Measurements from ENCODE around the gene SFT2D3.

Gene SFT2D3

DNA sequence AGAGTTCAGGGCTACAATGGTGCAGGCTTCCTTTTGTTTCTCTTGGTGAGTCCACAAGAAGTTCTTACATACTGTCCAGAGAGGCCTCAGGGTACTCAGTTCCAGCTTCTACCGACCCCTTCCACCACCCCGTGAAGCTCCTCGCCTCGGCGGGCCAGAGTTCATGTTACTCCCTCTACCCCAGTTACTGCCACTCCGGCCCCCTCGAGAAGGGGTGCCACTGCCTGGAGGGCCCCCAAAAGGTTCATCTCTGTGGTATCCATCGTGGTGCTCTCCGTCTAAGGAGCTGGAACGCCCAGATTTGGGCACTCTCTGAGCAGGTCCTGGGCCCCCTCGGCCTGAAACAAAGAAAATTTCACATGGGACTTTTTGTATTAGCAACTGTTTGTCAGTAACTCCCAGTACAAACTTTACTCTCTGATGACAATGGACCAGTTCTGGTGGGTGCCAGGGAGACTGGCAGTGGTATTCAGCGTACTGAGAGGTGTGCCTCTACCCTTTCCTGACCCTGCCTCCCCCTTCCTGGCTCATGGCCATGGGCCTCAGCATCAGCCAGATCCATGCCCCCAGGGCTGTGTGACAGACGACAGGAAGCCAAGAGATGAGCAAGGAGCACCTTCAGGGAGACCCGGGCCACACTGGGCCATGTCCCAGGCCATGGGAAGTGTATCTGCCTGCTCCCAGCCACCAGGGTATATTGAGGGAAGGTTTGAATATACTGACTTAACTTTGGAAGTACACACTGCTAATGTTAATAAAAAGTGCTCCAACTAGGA is 5.1 kb downstream of the SFT2D3 start:
- no peak for DNase-seq (ENCODE audit: low read depth in 2 of 3, low spot score in 2 of 3)

DNA sequence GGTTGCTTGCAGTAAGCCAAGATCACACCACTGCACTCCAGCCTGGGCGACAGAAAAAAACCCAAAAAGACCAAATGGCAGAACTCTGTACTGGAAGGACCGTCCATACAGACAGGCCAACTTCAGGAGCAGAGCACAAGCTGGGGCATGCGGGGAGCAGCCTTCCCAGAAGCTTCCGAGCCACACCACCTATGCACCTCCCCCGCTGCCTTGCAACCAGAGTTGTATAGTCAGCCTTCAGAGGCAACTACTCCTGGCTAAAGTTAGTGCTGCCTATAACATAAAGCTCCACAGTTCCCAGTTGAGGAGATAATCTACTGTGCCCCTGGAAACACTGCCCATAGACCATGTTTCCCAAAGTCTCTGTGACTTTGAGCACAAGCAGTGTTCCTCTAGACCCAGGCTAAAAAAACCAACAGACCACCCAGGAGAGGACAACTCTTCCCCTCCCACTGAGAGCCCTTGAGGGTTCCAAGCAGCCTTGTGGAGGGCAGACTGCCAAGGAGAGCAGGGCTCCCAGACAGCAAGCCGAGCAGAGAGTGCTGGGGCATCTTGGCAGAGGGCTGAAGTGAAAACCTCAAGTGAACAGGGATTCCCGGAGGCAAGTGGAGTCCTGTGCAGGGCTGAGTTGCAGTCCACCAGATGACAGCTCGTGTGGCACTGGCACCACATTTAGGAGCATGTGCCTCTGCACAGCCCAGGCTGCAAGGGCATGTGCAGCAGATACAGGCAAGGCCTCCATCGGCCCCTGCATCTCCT is 6.8 kb downstream of the SFT2D3 start:
- DNase-seq (ENCODE audit: low read depth in 2 of 3, low spot score in 2 of 3), result no peak

DNA sequence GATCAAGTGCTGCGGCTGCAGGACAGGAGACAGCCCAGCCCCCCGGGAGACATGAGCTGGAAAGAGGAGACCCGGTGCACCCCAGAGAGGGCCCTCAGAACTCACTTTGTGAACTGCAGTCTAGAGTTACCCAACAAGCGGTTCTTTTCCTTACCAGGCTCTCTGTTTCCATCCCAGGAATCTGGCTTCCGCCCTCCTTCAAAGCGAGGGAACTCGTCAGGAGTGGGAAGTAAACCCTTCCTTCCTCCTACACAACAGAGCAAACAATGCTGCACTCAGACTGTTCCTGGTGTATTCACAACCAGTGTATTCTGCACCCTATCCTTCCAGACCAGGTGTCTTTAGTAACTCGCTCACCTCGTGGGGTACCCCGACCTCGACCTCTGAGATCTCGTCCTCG is 8.0 kb downstream of the SFT2D3 start:
- no peak for DNase-seq (ENCODE audit: low read depth in 2 of 3, low spot score in 2 of 3)

DNA sequence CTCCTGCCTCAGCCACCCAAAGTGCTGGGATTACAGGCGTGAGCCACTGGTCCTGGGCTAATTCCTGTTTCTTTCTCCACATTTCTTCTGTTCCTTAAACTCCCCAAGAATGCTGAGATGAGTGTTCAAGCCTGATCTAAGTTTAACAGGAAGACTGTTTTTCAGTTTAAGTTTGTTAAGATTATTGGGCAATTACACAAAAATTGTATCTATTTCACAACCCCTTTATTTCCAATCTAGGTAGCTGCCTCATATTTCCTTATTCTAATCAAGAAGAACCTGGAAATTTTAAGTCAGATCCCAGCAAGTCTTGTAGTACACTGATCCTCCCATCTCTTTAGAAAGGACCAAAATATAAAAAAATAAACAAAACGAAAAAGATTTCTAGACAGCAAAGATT is 11.7 kb downstream of the SFT2D3 start:
- DNase-seq (ENCODE audit: low read depth in 2 of 3, low spot score in 2 of 3), result no peak

DNA sequence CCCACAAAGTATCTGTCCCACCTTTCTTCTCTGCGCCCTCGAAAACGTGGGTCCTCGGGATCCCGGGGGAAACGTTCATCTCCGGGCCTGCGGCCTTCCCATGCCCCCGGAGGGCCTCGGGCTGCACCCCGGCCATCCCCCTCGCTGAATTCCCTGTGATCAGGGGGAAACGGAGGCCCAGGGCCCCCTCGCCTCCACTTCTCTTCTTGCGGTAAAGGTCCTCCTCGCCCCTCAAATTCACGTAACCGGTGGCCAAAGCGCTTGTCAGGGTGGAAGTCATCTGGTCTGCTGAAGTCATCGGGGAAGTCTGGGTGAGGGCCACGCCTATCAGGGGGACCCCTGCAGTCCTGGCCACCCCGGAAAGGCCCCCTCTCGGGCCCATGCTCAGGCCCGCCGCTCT is 12.3 kb downstream of the SFT2D3 start:
- no peak for DNase-seq (ENCODE audit: low read depth in 2 of 3, low spot score in 2 of 3)

DNA sequence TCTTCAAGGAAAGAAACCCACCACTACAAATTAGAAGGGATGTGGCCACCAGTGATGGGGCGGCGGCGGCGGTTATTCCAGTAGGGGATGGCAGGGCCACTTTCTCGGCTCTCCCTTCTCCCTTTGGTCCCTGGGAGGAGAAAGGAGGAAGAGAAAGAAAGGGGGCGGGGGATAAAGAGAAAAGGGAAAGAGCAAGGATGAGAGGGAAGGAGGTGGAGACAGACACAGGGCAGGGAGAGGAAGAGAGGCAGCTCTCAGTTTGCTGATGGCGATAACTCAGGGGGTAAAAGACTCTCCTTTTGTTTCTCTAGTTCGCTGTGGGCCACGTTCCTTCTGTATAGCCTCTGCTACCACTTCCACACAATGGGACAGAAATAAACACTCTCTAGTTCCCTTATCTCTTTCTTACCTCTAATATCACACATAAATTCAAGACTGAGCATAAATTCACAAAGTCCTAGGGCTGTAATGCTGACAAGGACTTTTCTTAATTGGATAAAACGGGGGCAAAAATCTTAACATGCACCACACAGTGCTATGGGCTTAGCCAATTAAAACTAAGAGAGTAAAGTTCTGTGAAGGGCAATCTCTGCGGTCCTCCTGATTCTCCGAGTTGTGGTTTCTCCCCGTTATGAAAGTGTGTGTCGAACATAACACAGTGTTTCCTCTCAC is 14.6 kb downstream of the SFT2D3 start:
- DNase-seq (ENCODE audit: low read depth in 2 of 3, low spot score in 2 of 3), result no peak

DNA sequence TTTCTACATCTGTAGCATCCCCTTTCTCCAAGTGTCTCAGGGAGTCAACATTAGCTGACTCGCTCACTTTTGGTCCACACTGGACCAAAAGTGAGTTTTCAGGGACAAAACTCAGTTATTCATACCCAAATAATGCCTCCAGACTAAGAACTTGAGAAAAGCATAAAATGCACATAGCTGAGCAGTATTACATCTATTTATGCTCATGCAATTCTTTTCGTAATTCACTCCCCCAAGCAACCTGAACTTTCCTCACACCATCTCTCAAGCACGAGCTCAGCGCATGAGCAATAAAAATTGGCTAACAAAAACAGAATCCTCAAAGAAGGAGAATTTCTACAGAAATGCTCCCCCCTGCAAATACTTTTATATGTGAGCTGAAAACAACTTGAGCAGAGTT is 17.0 kb downstream of the SFT2D3 start:
- DNase-seq (ENCODE audit: low read depth in 2 of 3, low spot score in 2 of 3), result no peak

DNA sequence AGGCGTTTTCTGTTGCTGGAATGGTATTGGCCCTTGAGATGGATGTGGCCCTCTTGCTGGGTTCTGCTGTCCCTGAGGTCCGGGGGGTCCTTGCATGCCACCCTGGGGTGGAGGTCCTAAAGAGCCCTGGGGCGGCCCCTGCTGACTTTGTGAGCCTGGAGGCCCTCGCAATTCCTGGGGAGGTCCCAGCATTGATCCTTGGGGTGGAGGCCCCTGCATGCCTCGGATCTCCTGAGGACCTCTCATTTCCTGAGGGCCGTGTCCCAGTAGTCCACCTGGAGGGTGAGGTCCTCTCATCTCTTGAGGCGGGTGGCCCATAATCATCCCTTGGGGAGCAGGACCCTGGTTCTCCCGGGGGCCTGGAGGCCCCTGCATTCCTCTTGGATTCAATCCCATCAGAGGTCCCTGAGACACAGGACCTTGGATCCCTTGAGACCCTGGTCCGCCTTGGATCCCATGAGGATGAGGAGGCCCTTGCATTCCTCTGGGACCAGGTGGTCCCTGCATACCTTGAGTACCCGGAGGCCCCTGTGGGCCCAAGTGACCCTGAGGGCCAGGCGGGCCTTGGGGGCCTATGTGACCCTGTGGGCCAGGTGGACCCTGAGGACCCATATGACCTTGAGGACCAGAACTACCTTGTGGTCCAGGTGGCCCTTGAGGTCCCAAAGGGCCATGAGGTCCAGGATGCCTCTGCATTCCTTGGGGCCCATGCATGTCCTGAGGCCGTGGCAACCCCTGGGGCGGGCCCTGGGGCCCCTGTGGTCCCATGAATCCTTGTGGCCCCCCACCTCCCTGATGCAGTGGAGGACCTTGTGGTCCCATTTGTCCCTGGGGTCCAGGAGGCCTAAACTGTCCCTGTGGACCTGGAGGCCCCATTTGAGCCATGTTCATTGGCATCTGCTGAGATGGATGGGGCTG is 18.3 kb downstream of the SFT2D3 start:
- DNase-seq (ENCODE audit: low read depth in 2 of 3, low spot score in 2 of 3), result no peak

DNA sequence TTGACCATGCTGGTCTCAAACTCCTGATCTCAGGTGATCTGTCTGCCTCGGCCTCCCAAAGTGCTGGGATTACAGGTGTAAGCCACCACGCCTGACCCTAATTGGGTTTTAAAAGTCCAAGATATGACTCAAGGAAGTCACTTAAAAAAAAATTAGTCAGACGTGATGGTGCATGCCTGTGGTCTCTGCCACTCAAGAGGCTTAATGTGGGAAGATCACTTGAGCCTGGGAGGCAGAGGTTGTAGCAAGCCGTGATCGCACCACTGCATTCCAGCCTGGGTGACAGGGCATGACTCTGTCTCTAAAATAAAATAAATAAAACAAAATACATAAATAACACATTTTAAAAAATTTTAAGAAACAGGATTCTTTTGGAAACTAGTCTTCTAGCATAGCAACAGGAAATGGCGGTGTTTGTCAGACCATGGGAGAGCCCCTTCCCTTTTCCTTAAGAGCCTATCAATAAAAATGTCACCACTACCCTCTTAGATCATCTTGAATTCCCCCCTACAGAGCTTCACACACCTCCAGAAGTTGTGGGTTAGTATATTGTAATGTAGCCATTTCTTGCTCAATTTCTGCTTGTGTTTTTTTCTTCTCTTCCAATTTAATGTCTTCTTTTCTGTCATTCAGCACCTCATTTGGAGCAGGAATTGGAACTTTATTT is 20.1 kb downstream of the SFT2D3 start:
- no peak for DNase-seq (ENCODE audit: low read depth in 2 of 3, low spot score in 2 of 3)

DNA sequence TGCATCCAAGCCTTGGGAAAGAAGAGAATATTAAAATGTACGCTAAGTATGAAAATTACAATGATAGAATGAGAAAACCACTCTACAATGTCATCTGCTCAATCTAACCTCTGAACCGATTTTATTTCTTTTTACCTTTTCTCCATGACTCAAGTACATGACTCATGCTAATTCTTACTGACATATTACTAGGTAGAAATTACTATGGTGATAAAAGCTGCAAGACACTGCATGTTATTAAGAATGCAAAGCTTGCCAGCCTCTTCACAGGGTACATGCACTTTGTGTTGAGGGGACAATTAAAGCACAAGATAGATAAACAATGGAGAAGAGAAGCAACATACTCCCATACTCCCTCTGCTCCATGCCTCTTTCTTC is 20.7 kb downstream of the SFT2D3 start:
- no peak for DNase-seq (ENCODE audit: low read depth in 2 of 3, low spot score in 2 of 3)

DNA sequence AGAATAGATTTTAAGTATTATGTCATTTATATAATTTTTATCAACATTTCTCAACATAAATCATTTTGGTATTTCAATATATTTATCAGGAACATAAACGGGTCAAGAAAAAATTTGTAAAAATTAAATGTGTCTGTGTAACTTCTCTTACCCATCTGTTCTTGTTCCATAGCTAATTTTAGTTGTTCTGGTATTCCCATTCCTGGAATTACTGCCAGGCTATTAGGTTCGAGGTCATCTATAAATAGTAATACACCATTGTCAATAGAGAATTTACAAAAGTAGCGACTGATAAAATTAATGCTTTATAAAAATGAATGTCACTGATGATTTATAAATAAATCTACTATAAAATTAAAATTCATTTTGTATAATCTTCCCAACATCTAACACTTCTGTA is 21.5 kb downstream of the SFT2D3 start:
- no peak for DNase-seq (ENCODE audit: low read depth in 2 of 3, low spot score in 2 of 3)

DNA sequence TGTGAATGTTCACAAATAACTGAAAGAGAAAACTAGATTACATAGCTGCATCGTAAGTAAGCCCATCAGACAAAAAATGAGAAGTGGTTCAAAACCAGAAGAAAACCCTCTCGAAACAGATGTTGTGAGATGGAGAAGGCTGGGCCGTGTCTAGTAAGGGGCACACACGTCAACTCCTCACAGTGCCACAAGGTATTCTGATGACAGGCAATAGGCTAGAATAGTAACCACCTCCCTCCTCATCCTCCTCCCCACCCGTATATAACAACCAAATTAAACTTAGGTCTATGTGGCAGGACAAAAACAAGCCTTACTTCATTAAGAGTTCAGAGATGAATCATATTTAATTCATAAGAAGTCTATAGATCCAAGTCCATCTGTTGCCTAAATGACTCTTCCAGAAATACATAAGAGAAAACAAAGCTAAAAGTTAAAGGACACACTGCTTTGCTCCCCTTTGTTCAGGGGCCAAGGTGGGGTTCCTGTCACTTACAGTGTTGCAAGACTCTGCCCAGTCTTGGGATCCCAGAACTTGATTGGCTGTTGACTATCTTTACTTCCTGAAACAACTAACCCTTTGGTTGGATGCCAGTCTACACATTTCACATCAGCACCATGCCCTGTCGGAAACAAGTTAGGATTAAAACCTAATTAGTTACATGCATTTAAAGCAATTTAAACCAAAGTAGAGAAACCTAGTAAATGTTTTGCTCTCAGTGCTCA is 25.0 kb downstream of the SFT2D3 start:
- DNase-seq (ENCODE audit: low read depth in 2 of 3, low spot score in 2 of 3), result no peak

DNA sequence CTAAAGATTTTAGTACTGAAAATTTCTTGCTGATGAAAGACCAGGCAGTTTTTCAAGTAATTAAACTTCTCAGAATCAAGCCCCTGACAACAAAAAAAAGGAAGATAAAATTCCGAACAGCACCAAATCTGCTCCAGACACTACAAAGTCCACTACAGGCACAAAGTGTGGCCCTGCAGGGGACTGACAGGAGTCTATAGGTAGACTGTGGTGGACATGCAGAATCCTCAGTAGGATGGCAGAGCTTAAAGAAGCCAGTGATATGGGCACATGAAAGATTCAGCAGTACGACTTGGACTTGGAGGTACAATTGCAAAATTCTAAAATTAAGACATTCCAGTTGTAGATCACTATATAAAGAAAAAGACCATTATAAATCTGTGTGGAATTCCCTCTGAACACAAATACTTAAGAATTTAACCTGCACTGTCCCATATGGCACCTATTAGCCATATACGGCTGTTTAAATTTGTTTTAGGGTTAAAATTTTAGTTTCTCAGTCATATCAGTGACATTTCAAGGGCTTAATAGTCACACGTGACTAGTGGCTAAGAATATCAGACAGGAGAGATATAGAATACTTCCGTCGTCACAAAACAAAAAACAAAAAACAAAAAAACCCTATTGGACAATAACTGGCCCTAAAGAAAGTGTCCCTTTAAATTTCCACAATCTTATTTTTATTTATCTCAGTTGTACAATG is 32.0 kb downstream of the SFT2D3 start:
- DNase-seq (ENCODE audit: low read depth in 2 of 3, low spot score in 2 of 3), result no peak

DNA sequence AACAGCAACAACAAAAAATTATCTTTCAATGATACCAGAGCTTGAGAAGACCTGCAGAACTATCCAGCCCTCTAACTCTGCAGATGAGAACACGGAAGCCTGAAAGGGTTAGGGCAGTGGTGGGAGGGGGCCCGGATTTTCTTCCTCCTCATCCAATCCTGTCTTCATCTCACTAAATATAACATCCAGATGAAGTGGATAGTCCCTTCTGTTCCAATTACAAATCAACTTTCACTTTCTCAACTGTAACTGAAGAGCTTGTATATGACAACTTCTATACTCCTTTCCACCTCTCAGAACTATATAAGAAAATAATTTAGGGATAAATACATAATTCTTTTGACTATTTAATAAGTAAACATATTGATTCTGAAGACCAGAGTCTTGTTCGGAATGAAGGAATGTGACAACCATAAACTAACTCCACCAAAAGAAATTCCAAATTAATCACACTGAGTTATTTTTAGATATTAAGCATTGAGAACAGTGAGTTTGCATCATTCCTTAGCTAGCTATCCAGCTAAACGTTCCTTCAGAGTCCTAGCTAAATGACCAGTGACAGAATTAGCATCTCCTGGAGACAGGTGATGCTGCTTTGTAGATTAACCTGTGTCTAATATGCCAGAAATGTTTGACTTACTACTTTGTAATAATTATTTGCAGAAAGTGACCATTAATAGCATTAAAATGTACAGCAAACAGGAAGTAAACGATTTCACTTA is 32.7 kb downstream of the SFT2D3 start:
- no peak for DNase-seq (ENCODE audit: low read depth in 2 of 3, low spot score in 2 of 3)

DNA sequence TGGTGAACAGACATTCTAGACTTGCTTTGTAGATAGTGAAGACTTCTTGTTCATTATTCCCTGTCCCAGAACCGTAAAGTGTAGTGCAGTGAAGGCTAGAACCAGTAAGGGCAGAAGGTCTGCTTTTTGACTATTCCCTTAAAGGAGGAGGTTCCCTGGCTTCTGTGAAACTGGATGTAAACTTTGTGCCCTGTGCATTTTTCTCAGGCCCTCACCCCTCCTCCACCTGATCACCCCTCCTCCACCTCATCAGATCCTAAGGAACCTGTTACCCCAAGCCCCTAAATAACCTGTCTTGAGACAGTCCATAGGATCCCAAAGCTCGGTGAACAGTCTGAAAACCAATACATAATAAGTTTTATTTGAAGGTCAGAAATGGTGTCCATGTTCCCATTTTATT is 33.7 kb downstream of the SFT2D3 start:
- no peak for DNase-seq (ENCODE audit: low read depth in 2 of 3, low spot score in 2 of 3)

DNA sequence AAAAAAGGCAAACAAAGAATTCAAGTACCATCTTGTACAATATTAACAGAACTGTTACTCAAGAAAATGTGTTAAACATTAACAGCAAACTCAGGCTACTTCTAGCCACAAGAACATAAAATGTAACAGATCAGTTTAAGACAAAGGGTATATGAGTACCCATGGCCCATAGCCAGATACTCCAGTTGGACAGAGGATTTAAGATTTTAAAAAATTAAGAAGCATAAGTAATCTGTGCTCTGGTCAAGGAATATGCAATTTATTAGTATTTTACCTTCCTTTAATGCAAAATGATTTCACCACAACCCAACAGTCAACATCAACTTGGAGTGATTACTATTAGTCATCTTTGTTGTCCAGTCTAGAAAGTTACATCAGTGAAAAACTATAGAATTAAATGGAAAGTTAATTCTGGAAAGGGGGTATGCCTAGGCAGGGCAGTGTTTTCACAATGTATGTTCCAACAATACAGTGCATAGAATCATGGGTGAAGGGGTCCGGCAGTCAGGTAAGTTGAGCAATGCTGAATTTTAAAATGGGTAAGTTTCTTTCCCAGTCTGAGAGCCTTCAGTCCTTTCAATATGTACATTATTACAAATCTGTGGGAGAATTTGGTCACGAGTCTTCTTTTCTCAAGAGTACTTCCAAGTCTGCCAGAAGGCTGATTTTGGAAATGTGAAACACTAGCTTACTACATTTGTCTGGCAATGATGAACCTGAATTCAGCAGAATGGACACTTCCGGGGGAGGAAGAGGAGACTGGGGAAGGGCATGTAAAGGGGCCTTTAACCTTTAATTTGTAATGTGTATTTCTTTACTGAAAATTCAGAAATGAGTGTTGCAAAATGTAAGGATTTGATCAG is 34.5 kb downstream of the SFT2D3 start:
- DNase-seq (ENCODE audit: low read depth in 2 of 3, low spot score in 2 of 3), result no peak

DNA sequence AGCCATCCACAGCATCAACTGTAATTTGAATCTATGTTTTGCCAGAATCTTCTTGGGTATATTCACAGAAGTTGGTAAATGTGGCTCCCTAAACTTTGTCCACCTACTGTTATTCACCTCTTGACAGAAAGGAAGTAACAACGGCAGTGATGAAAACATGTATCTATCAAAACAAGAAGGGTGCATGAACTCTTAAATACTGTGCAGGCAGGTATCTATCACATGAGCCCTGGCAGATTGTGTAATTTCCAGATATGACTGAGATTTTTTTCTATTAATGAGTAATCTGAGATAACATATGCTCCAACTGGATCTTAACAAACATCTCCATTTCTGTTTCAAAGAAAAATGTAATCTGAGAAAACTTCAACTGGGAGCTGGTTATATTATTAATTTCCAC is 36.6 kb downstream of the SFT2D3 start:
- no peak for DNase-seq (ENCODE audit: low read depth in 2 of 3, low spot score in 2 of 3)

DNA sequence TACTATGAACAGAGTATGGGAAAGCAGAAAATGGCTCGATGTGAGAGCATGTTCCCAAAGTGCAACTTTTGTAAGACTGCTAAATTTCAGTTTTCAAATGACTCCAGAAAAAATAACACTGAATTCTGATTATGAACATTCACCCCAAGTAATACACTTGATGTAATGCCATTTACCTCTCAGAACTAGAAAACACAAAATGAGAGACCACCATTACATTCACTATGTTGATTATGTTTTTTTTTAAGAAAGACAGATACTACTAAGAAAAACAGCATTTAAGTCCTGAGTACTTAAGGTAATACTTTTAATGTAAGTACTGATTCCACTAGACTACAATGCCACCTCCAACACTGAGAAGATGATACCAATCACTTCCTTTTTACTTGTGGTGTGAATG is 38.5 kb downstream of the SFT2D3 start:
- no peak for DNase-seq (ENCODE audit: low read depth in 2 of 3, low spot score in 2 of 3)

Data from activated CD8-positive, alpha-beta memory T cell treated with anti-CD3 and anti-CD28 coated beads for 48 hours (primary cell).